ENCODE results near the gene HMOX1.

DNA sequence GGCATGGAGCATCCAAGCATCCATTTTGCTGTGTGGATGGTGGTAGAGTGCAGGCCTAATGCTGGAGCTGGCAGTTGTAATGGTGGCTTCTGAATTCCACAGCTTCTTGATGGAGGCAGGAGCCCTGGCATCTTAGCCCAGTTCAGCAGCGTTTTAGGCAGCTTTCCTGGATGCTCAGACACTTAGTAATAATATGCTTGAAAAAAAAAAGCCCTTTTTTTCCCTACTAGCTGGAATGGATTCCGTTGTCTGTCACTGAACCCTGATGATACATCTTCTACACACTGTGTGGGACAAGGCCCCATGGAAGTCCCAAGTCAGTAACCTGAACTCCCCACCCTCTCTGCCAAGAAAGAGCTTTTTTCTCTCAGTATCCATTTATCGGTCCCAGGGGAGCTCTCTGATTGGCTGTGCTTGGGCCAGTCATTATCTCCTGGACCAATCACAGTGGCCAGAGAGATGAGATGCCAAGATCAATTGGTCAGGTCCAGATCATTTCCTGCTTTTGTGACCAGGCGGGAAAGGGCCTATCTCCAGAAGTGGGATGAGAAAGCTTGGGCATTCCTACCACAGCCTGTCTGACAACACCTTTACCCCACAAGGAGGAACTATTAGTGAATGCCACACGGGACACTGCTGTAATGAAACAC lies 53.3 kb downstream of the HMOX1 start:
- TF ChIP-seq, protein P1, sequence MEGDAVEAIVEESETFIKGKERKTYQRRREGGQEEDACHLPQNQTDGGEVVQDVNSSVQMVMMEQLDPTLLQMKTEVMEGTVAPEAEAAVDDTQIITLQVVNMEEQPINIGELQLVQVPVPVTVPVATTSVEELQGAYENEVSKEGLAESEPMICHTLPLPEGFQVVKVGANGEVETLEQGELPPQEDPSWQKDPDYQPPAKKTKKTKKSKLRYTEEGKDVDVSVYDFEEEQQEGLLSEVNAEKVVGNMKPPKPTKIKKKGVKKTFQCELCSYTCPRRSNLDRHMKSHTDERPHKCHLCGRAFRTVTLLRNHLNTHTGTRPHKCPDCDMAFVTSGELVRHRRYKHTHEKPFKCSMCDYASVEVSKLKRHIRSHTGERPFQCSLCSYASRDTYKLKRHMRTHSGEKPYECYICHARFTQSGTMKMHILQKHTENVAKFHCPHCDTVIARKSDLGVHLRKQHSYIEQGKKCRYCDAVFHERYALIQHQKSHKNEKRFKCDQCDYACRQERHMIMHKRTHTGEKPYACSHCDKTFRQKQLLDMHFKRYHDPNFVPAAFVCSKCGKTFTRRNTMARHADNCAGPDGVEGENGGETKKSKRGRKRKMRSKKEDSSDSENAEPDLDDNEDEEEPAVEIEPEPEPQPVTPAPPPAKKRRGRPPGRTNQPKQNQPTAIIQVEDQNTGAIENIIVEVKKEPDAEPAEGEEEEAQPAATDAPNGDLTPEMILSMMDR (IDR thresholded peaks at IDR 0.05; ENCODE audit: low read depth, low read length): no peak
- TF ChIP-seq POLR2A (IDR thresholded peaks at IDR 0.05; ENCODE audit: extremely low read depth, insufficient read length) (no peak), MYC (IDR thresholded peaks at IDR 0.05; ENCODE audit: low read depth, low read length) (no peak)

Data from NB4 (cell line).